Large intestine (tissue), 3 donors: ENCODE measurements around the gene GCSH. TPM values are rescaled to one million over a fixed set of nuclear protein-coding genes. Genes with fewer than 3 reads are reported as not detected.

ENCODE experiments used
- DNase-seq, 2 donors: peaks; one replicate each; pipeline versions ENCODE4 v3.0.0 to v3.0.0-alpha.2; 2013
- H3K27ac ChIP-seq: one replicate; pipeline ENCODE4 v1.5.1; 2013; ENCODE audit warnings: low read length
- H3K27me3 ChIP-seq: 2 replicates; pipeline ENCODE4 v1.6.1; 2013; ENCODE audit warnings: low read length; ENCODE audit not compliant: control insufficient read depth, insufficient read depth
- H3K36me3 ChIP-seq: 2 replicates; pipeline ENCODE4 v1.6.1; 2013; ENCODE audit warnings: low read length; ENCODE audit not compliant: control insufficient read depth, insufficient read depth
- H3K4me1 ChIP-seq: one replicate; pipeline ENCODE4 v1.6.1; 2013; ENCODE audit warnings: low read length; ENCODE audit not compliant: control insufficient read depth, insufficient read depth
- H3K4me3 ChIP-seq: one replicate; pipeline ENCODE4 v1.5.1; 2013; ENCODE audit warnings: low read length
- H3K9me3 ChIP-seq: one replicate; pipeline ENCODE4 v1.6.1; 2013; ENCODE audit warnings: mild to moderate bottlenecking, low read depth, low read length, moderate library complexity; ENCODE audit not compliant: control insufficient read depth
- WGBS: methylation state at CpG from one replicate; pipeline ENCODE4 v1.1.5; 2013; ENCODE audit warnings: low lambda C conversion rate; ENCODE audit not compliant: insufficient coverage; 5-methylcytosine and 5-hydroxymethylcytosine counted together
- polyA plus RNA-seq: library from polyadenylated mRNA; unstranded; fragments of 120-200 nt; gene quantifications from one replicate; pipeline ENCODE4 v1.2.1, GENCODE V29; 2013

Gene GCSH
- polyA plus RNA-seq, 1 donor, result 34.1 TPM

- peak overlapping the region; percentile 76 for H3K4me3 ChIP-seq
- H3K9me3 ChIP-seq, result no peaks in the 10 kb centered on the region
- peak overlapping the region; percentile 96 for H3K27ac ChIP-seq
- H3K36me3 ChIP-seq, result no peaks in the 10 kb centered on the region
- DNase-seq, result peak in 1 of 2 donors; percentile 85
- H3K4me1 ChIP-seq, result no peaks in the 10 kb centered on the region
- WGBS, result 8% methylated on average over 2 of the region's 27 CpGs
- no peaks in the 10 kb centered on the region for H3K27me3 ChIP-seq
These were observed 19.6 kb downstream of the GCSH start for GRCh38 chr16:81076566-81077075.

- no peak for DNase-seq
- Histone ChIP-seq H3K27me3 (no peaks in the 10 kb centered on the region), H3K27ac (no peak overlapping the region), H3K36me3 (no peaks in the 10 kb centered on the region), H3K4me3 (no peak overlapping the region), H3K4me1 (no peaks in the 10 kb centered on the region), H3K9me3 (no peaks in the 10 kb centered on the region)
- WGBS, result 100% methylated on average over 2 of the region's 5 CpGs
These were observed 22.4 kb downstream of the GCSH start for GRCh38 chr16:81073560-81074330.

GRCh38 chr16:81071805-81072204, 24.4 kb downstream of the GCSH start:
- no peak overlapping the region for H3K27ac ChIP-seq
- DNase-seq, result no peak
- no peak overlapping the region for H3K4me3 ChIP-seq
- no peaks in the 10 kb centered on the region for H3K27me3 ChIP-seq
- H3K4me1 ChIP-seq, result no peaks in the 10 kb centered on the region
- no peaks in the 10 kb centered on the region for H3K36me3 ChIP-seq
- H3K9me3 ChIP-seq, result no peaks in the 10 kb centered on the region
- no CpG with 5 or more reads among the region's 4 CpGs for WGBS

GRCh38 chr16:81070979-81071378, 25.2 kb downstream of the GCSH start:
- Histone ChIP-seq H3K4me1 (no peaks in the 10 kb centered on the region), H3K27me3 (no peaks in the 10 kb centered on the region), H3K9me3 (no peaks in the 10 kb centered on the region), H3K36me3 (no peaks in the 10 kb centered on the region), H3K27ac (no peak overlapping the region), H3K4me3 (no peak overlapping the region)
- WGBS, result 100% methylated on average over 1 of the region's 8 CpGs
- DNase-seq, result no peak

- DNase-seq, result no peak
- Histone ChIP-seq H3K27me3 (no peaks in the 10 kb centered on the region), H3K4me1 (no peaks in the 10 kb centered on the region), H3K27ac (no peak overlapping the region), H3K4me3 (no peak overlapping the region), H3K36me3 (no peaks in the 10 kb centered on the region), H3K9me3 (no peaks in the 10 kb centered on the region)
- WGBS, result no CpG with 5 or more reads among the region's 4 CpGs
These were observed 27.1 kb downstream of the GCSH start for GRCh38 chr16:81069063-81069462.

- Histone ChIP-seq H3K4me1 (no peaks in the 10 kb centered on the region), H3K27me3 (no peaks in the 10 kb centered on the region), H3K27ac (no peak overlapping the region), H3K9me3 (no peaks in the 10 kb centered on the region), H3K36me3 (no peaks in the 10 kb centered on the region), H3K4me3 (no peak overlapping the region)
- DNase-seq, result no peak
- no CpG with 5 or more reads among the region's 1 CpG for WGBS
These were observed 29.0 kb downstream of the GCSH start for GRCh38 chr16:81067166-81067565.

GRCh38 chr16:81066681-81067080, 29.5 kb downstream of the GCSH start:
- Histone ChIP-seq H3K27ac (no peak overlapping the region), H3K9me3 (no peaks in the 10 kb centered on the region), H3K36me3 (no peaks in the 10 kb centered on the region), H3K4me1 (no peaks in the 10 kb centered on the region), H3K4me3 (no peak overlapping the region), H3K27me3 (no peaks in the 10 kb centered on the region)
- DNase-seq, result no peak
- WGBS, result 100% methylated on average over 1 of the region's 4 CpGs

GRCh38 chr16:81061871-81062608, 34.2 kb downstream of the GCSH start:
- no peaks in the 10 kb centered on the region for H3K9me3 ChIP-seq
- DNase-seq, result no peak
- H3K36me3 ChIP-seq, result no peaks in the 10 kb centered on the region
- no peaks in the 10 kb centered on the region for H3K4me1 ChIP-seq
- H3K27ac ChIP-seq, result no peak overlapping the region
- H3K27me3 ChIP-seq, result no peaks in the 10 kb centered on the region
- 90% methylated on average over 2 of the region's 10 CpGs for WGBS
- no peak overlapping the region for H3K4me3 ChIP-seq

- Histone ChIP-seq H3K4me1 (no peaks in the 10 kb centered on the region), H3K36me3 (no peaks in the 10 kb centered on the region), H3K9me3 (no peaks in the 10 kb centered on the region), H3K27me3 (no peaks in the 10 kb centered on the region), H3K4me3 (no peak overlapping the region), H3K27ac (no peak overlapping the region)
- no peak for DNase-seq
- no CpG with 5 or more reads among the region's 10 CpGs for WGBS
These were observed 34.9 kb downstream of the GCSH start for GRCh38 chr16:81061307-81061640.

GRCh38 chr16:81060576-81061306, 35.5 kb downstream of the GCSH start:
- no peaks in the 10 kb centered on the region for H3K27me3 ChIP-seq
- 80% methylated on average over 3 of the region's 14 CpGs for WGBS
- H3K27ac ChIP-seq, result no peak overlapping the region
- H3K4me1 ChIP-seq, result no peaks in the 10 kb centered on the region
- H3K9me3 ChIP-seq, result no peaks in the 10 kb centered on the region
- DNase-seq, result no peak
- H3K4me3 ChIP-seq, result no peak overlapping the region
- no peaks in the 10 kb centered on the region for H3K36me3 ChIP-seq
